ENCODE measurements around the gene SCYGR3. TPM values are rescaled to one million over a fixed set of nuclear protein-coding genes. Genes with fewer than 3 reads are reported as not detected.

The SCYGR3 gene
- total RNA-seq: not detected

- DNase-seq: no peak
- Mint-ChIP-seq H3K4me3 (no peak within 1 kb of the TSS), H3K36me3 (no peaks in the 10 kb centered on the region), H3K4me1 (peaks cover 3% of the 10 kb centered on the region), H3K9me3 (ENCODE audit: low read depth) (no peaks in the 10 kb centered on the region), H3K27ac (no peak within 1 kb of the TSS), H3K27me3 (peaks cover 57% of the 10 kb centered on the region)
- no peak for ATAC-seq
- CTCF ChIA-PET: no interaction called here
Measured at GRCh38 chr2:227614740-227615139, at the start of gene SCYGR3. TSS of gene SCYGR3 (minus strand) at chr2:227614840. CDS start at chr2:227614840, 0 bp downstream.

GRCh38 chr2:227661827-227662226, 47.2 kb upstream of the SCYGR3 start:
- Mint-ChIP-seq H3K4me3 (no peak overlapping the region), H3K4me1 (no peaks in the 10 kb centered on the region), H3K9me3 (ENCODE audit: low read depth) (no peaks in the 10 kb centered on the region), H3K27me3 (peaks cover 12% of the 10 kb centered on the region), H3K36me3 (no peaks in the 10 kb centered on the region), H3K27ac (no peak overlapping the region)
- CTCF ChIA-PET: no interaction called here
- ATAC-seq (no peak), DNase-seq (no peak)

GRCh38 chr2:227661025-227661649, 46.5 kb upstream of the SCYGR3 start:
- Mint-ChIP-seq H3K4me3 (no peak overlapping the region), H3K36me3 (no peaks in the 10 kb centered on the region), H3K27me3 (peaks cover 12% of the 10 kb centered on the region), H3K9me3 (ENCODE audit: low read depth) (no peaks in the 10 kb centered on the region), H3K27ac (no peak overlapping the region), H3K4me1 (no peaks in the 10 kb centered on the region)
- no peak for DNase-seq
- CTCF ChIA-PET: interaction anchor here (0.6 to 1.6 kb wide), 2 partner anchors 105 to 108 kb away, joined by 3 to 5 read pairs; no protein-coding TSS in a partner anchor
- ATAC-seq: no peak

- no peak for ATAC-seq
- Mint-ChIP-seq H3K36me3 (no peaks in the 10 kb centered on the region), H3K4me1 (no peaks in the 10 kb centered on the region), H3K4me3 (no peak overlapping the region), H3K9me3 (ENCODE audit: low read depth) (no peaks in the 10 kb centered on the region), H3K27me3 (peaks cover 25% of the 10 kb centered on the region), H3K27ac (no peak overlapping the region)
- no peak for DNase-seq
- CTCF ChIA-PET: interaction anchor here (0.9 to 2.9 kb wide), 12 partner anchors 9 to 418 kb away, joined by 3 to 28 read pairs (median 4); partner anchors contain the start of gene SCYGR5
Measured at GRCh38 chr2:227657199-227657845, 42.7 kb upstream of the SCYGR3 start.

GRCh38 chr2:227655454-227655853, 40.8 kb upstream of the SCYGR3 start:
- H3K27me3 Mint-ChIP-seq: peaks cover 22% of the 10 kb centered on the region
- H3K36me3 Mint-ChIP-seq: no peaks in the 10 kb centered on the region
- H3K27ac Mint-ChIP-seq: no peak overlapping the region
- H3K4me3 Mint-ChIP-seq: no peak overlapping the region
- ATAC-seq (no peak), DNase-seq (no peak)
- CTCF ChIA-PET: no interaction called here
- H3K9me3 Mint-ChIP-seq (ENCODE audit: low read depth): no peaks in the 10 kb centered on the region
- no peaks in the 10 kb centered on the region for H3K4me1 Mint-ChIP-seq

GRCh38 chr2:227654426-227654825, 39.8 kb upstream of the SCYGR3 start:
- H3K4me1 Mint-ChIP-seq: no peaks in the 10 kb centered on the region
- H3K27ac Mint-ChIP-seq: no peak overlapping the region
- ATAC-seq (no peak), DNase-seq (no peak)
- CTCF ChIA-PET: no interaction called here
- H3K4me3 Mint-ChIP-seq: no peak overlapping the region
- H3K9me3 Mint-ChIP-seq (ENCODE audit: low read depth): no peaks in the 10 kb centered on the region
- no peaks in the 10 kb centered on the region for H3K36me3 Mint-ChIP-seq
- peaks cover 25% of the 10 kb centered on the region for H3K27me3 Mint-ChIP-seq

- H3K4me1 Mint-ChIP-seq: no peaks in the 10 kb centered on the region
- no peaks in the 10 kb centered on the region for H3K36me3 Mint-ChIP-seq
- H3K27ac Mint-ChIP-seq: no peak overlapping the region
- peaks cover 29% of the 10 kb centered on the region for H3K27me3 Mint-ChIP-seq
- no peaks in the 10 kb centered on the region for H3K9me3 Mint-ChIP-seq (ENCODE audit: low read depth)
- no peak for DNase-seq
- no peak overlapping the region for H3K4me3 Mint-ChIP-seq
- CTCF ChIA-PET: no interaction called here
- ATAC-seq: no peak
Measured at GRCh38 chr2:227653419-227653818, 38.8 kb upstream of the SCYGR3 start.

- CTCF ChIA-PET: interaction anchor here (1.4 to 2.2 kb wide), 3 partner anchors 14 to 238 kb away, joined by 3 to 5 read pairs (median 3); no protein-coding TSS in a partner anchor
- Mint-ChIP-seq H3K9me3 (ENCODE audit: low read depth) (no peaks in the 10 kb centered on the region), H3K4me3 (no peak overlapping the region), H3K4me1 (no peaks in the 10 kb centered on the region), H3K36me3 (no peaks in the 10 kb centered on the region), H3K27ac (no peak overlapping the region), H3K27me3 (peaks cover 6% of the 10 kb centered on the region)
- DNase-seq (no peak), ATAC-seq (no peak)
Measured at GRCh38 chr2:227643990-227644551, 29.4 kb upstream of the SCYGR3 start.

GRCh38 chr2:227642656-227643055, 28.0 kb upstream of the SCYGR3 start:
- Mint-ChIP-seq H3K27ac (no peak overlapping the region), H3K36me3 (no peaks in the 10 kb centered on the region), H3K9me3 (ENCODE audit: low read depth) (no peaks in the 10 kb centered on the region), H3K4me3 (no peak overlapping the region), H3K27me3 (peaks cover 12% of the 10 kb centered on the region), H3K4me1 (no peaks in the 10 kb centered on the region)
- CTCF ChIA-PET: no interaction called here
- DNase-seq: no peak
- no peak for ATAC-seq

- Mint-ChIP-seq H3K4me1 (no peaks in the 10 kb centered on the region), H3K9me3 (ENCODE audit: low read depth) (no peaks in the 10 kb centered on the region), H3K27ac (no peak overlapping the region), H3K27me3 (peaks cover 43% of the 10 kb centered on the region), H3K4me3 (no peak overlapping the region), H3K36me3 (no peaks in the 10 kb centered on the region)
- CTCF ChIA-PET: no interaction called here
- ATAC-seq: no peak
- DNase-seq: no peak
Measured at GRCh38 chr2:227634201-227634600, 19.6 kb upstream of the SCYGR3 start.

- no peak for ATAC-seq
- Mint-ChIP-seq H3K4me1 (peaks cover under 1% of the 10 kb centered on the region), H3K4me3 (no peak overlapping the region)
Measured at GRCh38 chr2:227632827-227633226, 18.2 kb upstream of the SCYGR3 start.

GRCh38 chr2:227630322-227630721, 15.7 kb upstream of the SCYGR3 start:
- Mint-ChIP-seq H3K4me1 (peaks cover 3% of the 10 kb centered on the region), H3K27me3 (peaks cover 52% of the 10 kb centered on the region), H3K9me3 (ENCODE audit: low read depth) (no peaks in the 10 kb centered on the region), H3K36me3 (no peaks in the 10 kb centered on the region), H3K27ac (no peak overlapping the region), H3K4me3 (no peak overlapping the region)
- DNase-seq: no peak
- ATAC-seq: no peak
- CTCF ChIA-PET: no interaction called here

More at GRCh38 chr2:227632827-227633226, 18.2 kb upstream of the SCYGR3 start:
- no peaks in the 10 kb centered on the region for H3K36me3 Mint-ChIP-seq
- H3K27ac Mint-ChIP-seq: no peak overlapping the region
- CTCF ChIA-PET: no interaction called here
- no peaks in the 10 kb centered on the region for H3K9me3 Mint-ChIP-seq (ENCODE audit: low read depth)
- no peak for DNase-seq
- H3K27me3 Mint-ChIP-seq: peaks cover 45% of the 10 kb centered on the region

GRCh38 chr2:227629435-227629834, 14.8 kb upstream of the SCYGR3 start:
- H3K27me3 Mint-ChIP-seq: peaks cover 57% of the 10 kb centered on the region
- no peak overlapping the region for H3K4me3 Mint-ChIP-seq
- H3K9me3 Mint-ChIP-seq (ENCODE audit: low read depth): no peaks in the 10 kb centered on the region
- peaks cover 3% of the 10 kb centered on the region for H3K4me1 Mint-ChIP-seq
- DNase-seq: no peak
- no peak for ATAC-seq
- no peak overlapping the region for H3K27ac Mint-ChIP-seq
- H3K36me3 Mint-ChIP-seq: no peaks in the 10 kb centered on the region
- CTCF ChIA-PET: no interaction called here

GRCh38 chr2:227627769-227628168, 13.1 kb upstream of the SCYGR3 start:
- peaks cover 62% of the 10 kb centered on the region for H3K27me3 Mint-ChIP-seq

More at GRCh38 chr2:227627769-227628168, 13.1 kb upstream of the SCYGR3 start:
- Mint-ChIP-seq H3K27ac (peak overlapping the region; percentile 21), H3K9me3 (ENCODE audit: low read depth) (no peaks in the 10 kb centered on the region), H3K4me3 (no peak overlapping the region), H3K4me1 (peaks cover 3% of the 10 kb centered on the region), H3K36me3 (no peaks in the 10 kb centered on the region)
- no peak for ATAC-seq
- CTCF ChIA-PET: no interaction called here
- DNase-seq: peak; percentile 52
